ENCODE results near the gene IGFL4.

IGFL4 gene

DNA sequence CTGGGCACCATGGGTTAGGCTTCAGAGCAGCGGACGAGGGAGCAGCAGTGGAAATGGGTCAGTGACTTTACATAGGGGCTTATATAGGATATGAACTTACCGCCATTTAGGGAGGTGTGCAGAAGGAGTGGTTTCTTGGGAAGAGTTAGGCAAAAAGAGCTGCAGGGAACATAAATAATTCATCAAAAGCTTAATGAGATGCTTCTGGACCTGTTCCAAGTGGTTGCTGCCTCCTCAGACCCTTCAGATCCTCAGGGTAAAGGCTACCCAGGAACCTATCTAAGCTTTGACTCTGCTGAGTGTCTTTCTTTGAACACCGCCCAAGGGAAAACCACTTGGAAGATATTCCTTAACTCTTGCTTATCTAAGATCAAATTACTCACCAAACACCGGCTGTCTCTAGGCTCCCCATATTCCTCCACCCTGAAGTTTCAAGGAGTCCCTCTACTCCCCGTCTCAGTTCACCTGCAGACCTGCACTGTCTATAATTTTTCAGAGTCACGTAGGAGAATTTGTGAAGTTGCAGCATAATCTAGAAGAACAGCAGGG, at the start of gene IGFL4:
TSS of gene IGFL4 (minus strand) at position 51 of the 549 bp plus-strand sequence. CDS start at position 11, 40 bp downstream.
- H3K27ac ChIP-seq = no peak within 1 kb of the TSS
- H3K27me3 ChIP-seq = peaks cover 0 to 21% of the 10 kb centered on the region in 2 donors
- no peak for TF ChIP-seq CTCF (IDR thresholded peaks at IDR 0.05)
- H3K4me1 ChIP-seq = no peaks in the 10 kb centered on the region
- no peak for DNase-seq
- intact Hi-C loops (cut with DNase I; ENCODE audit: low total_unique reads) = no loop called here
- no peak within 1 kb of the TSS for H3K4me3 ChIP-seq
- peaks cover 0 to 6% (median 0%) of the 10 kb centered on the region in 3 donors for H3K9me3 ChIP-seq
- no peaks in the 10 kb centered on the region for H3K36me3 ChIP-seq

- no peak for DNase-seq
- peaks cover 0 to 14% of the 10 kb centered on the region in 2 donors for H3K27me3 ChIP-seq
- no peak overlapping the region for H3K4me3 ChIP-seq
- peaks cover 0 to 20% (median 5%) of the 10 kb centered on the region in 3 donors for H3K9me3 ChIP-seq
- no peak for TF ChIP-seq CTCF (IDR thresholded peaks at IDR 0.05)
- intact Hi-C loops (cut with DNase I; ENCODE audit: low total_unique reads) = no loop called here
- no peaks in the 10 kb centered on the region for H3K4me1 ChIP-seq
- no peak overlapping the region for H3K27ac ChIP-seq
- no peaks in the 10 kb centered on the region for H3K36me3 ChIP-seq
These were observed 49.6 kb upstream of the IGFL4 start for GRCh38 chr19:46090444-46090843.

- Histone ChIP-seq H3K27me3 (peaks cover 0 to 14% of the 10 kb centered on the region in 2 donors), H3K9me3 (peaks cover 0 to 20% (median 5%) of the 10 kb centered on the region in 3 donors), H3K4me3 (no peak overlapping the region), H3K36me3 (no peaks in the 10 kb centered on the region), H3K27ac (no peak overlapping the region), H3K4me1 (no peaks in the 10 kb centered on the region)
- TF ChIP-seq CTCF (IDR thresholded peaks at IDR 0.05) = no peak
- no peak for DNase-seq
- intact Hi-C loops (cut with DNase I; ENCODE audit: low total_unique reads) = no loop called here
These were observed 48.6 kb upstream of the IGFL4 start for GRCh38 chr19:46089432-46089831.

GRCh38 chr19:46088101-46088500, 47.3 kb upstream of the IGFL4 start:
- no peaks in the 10 kb centered on the region for H3K4me1 ChIP-seq
- H3K36me3 ChIP-seq = no peaks in the 10 kb centered on the region
- TF ChIP-seq CTCF (IDR thresholded peaks at IDR 0.05) = no peak
- DNase-seq = no peak
- H3K4me3 ChIP-seq = no peak overlapping the region
- no peak overlapping the region for H3K27ac ChIP-seq
- H3K27me3 ChIP-seq = peaks cover 0 to 14% of the 10 kb centered on the region in 2 donors
- intact Hi-C loops (cut with DNase I; ENCODE audit: low total_unique reads) = no loop called here
- peaks cover 0 to 20% (median 5%) of the 10 kb centered on the region in 3 donors for H3K9me3 ChIP-seq

DNA sequence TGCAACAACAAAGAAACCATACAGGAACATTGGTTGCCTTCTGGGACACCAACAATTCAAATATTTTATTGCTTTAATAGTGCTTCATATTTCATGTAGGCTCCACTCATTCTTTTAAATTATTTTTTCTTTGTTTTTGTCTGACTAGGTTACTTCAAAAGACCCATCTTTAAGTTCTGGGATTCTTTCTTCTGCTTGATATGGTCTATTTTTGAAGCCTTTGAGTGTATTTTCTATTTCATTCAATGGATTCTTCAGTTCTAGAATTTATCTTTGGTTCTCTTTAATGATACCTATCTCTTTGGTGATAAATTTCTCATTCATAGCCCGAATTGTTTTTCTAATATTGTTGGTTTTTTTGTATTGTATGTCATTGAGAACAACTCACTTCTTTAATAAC, 45.1 kb upstream of the IGFL4 start:
- TF ChIP-seq CTCF (IDR thresholded peaks at IDR 0.05) = no peak
- intact Hi-C loops (cut with DNase I; ENCODE audit: low total_unique reads) = no loop called here
- no peaks in the 10 kb centered on the region for H3K36me3 ChIP-seq

GRCh38 chr19:46082728-46083050, 41.9 kb upstream of the IGFL4 start:
- DNase-seq = no peak
- Histone ChIP-seq H3K9me3 (peaks cover 0 to 24% (median 0%) of the 10 kb centered on the region in 3 donors), H3K4me3 (no peak overlapping the region), H3K36me3 (no peaks in the 10 kb centered on the region), H3K27me3 (peaks cover 0 to 24% of the 10 kb centered on the region in 2 donors), H3K4me1 (no peaks in the 10 kb centered on the region), H3K27ac (no peak overlapping the region)
- intact Hi-C loops (cut with DNase I; ENCODE audit: low total_unique reads) = no loop called here
- no peak for TF ChIP-seq CTCF (IDR thresholded peaks at IDR 0.05)

More for the DNA sequence above, 45.1 kb upstream of the IGFL4 start:
- Histone ChIP-seq H3K4me1 (no peaks in the 10 kb centered on the region), H3K27me3 (peaks cover 0 to 8% of the 10 kb centered on the region in 2 donors), H3K9me3 (peaks cover 0 to 20% (median 5%) of the 10 kb centered on the region in 3 donors), H3K4me3 (no peak overlapping the region), H3K27ac (no peak overlapping the region)
- no peak for DNase-seq

Measured in tibial artery (tissue), 4 donors.